GM12878 (cell line): ENCODE measurements around the gene ZKSCAN8.

Experiments used
- CTCF ChIP-seq, 3 experiments: IDR thresholded peaks in 2 of 3; conservative IDR thresholded peaks in 1 of 3; 2 replicates each; pipeline ENCODE4 v1.5.1; 2011; ENCODE audit warnings: low read depth in 3 of 3, low read length in 3 of 3, mild to moderate bottlenecking in 3 of 3, control low read depth in 2 of 3, moderate library complexity in 2 of 3, inconsistent platforms in 1 of 3, mixed read lengths in 1 of 3; ENCODE audit not compliant: control insufficient read depth in 2 of 3, insufficient read depth in 1 of 3; ENCODE audit errors: extremely low read depth in 1 of 3
- MYC ChIP-seq: IDR thresholded peaks from 2 replicates; pipeline ENCODE4 v1.6.1; 2011; ENCODE audit warnings: mild to moderate bottlenecking, low read length, moderate library complexity, inconsistent platforms; ENCODE audit not compliant: insufficient read depth, insufficient replicate concordance, insufficient read length, severe bottlenecking
- REST ChIP-seq: IDR thresholded peaks from 2 replicates; pipeline ENCODE4 v1.6.1; 2012; ENCODE audit warnings: mild to moderate bottlenecking, low read depth, low read length
- SIX5 ChIP-seq: IDR thresholded peaks from 2 replicates; pipeline ENCODE4 v1.6.1; 2011; ENCODE audit warnings: mild to moderate bottlenecking, low read depth, low read length, moderate library complexity; ENCODE audit not compliant: severe bottlenecking
- TCF7 ChIP-seq: IDR thresholded peaks from 2 replicates; pipeline ENCODE4 v1.6.1; 2014; ENCODE audit warnings: antibody characterized with exemption, borderline replicate concordance
- YY1 ChIP-seq: IDR thresholded peaks from 2 replicates; pipeline ENCODE4 v1.6.1; 2011; ENCODE audit warnings: low read depth, mild to moderate bottlenecking, low read length

- peak; percentile 47 to 80 (median 58) for TF ChIP-seq CTCF (IDR thresholded peaks at IDR 0.05 in 2 of 3, conservative IDR thresholded peaks at IDR 0.05 in 1 of 3; ENCODE audit: control insufficient read depth in 2 of 3, extremely low read depth in 1 of 3, insufficient read depth in 1 of 3, low read depth in 3 of 3, low read length in 3 of 3)
- TF ChIP-seq YY1, result peak; percentile 74; the same call in 1 of the 2 replicates
- no peak; the same call in 1 of the 2 replicates for TF ChIP-seq REST
- TF ChIP-seq MYC, result no peak
- TF ChIP-seq TCF7, result no peak
- peak; percentile 19 for TF ChIP-seq SIX5
Measured at GRCh38 chr6:28104392-28105244, 37.1 kb upstream of the ZKSCAN8 start.
